ENCODE measurements around the gene DUSP7. TPM values are rescaled to one million over a fixed set of nuclear protein-coding genes. Genes with fewer than 3 reads are reported as not detected.

Gene DUSP7
- total RNA-seq, 1 experiment from 2014 or later, result 13.1 TPM

GRCh38 chr3:52018319-52019000, 37.9 kb downstream of the DUSP7 start:
- POLR2A ChIA-PET, result no interaction called here
- CTCF ChIA-PET, result no interaction called here
- no TSS peak for BruUV-seq (replicated peaks)
- H3K4me3 ChIP-seq (ENCODE audit: low read depth in 2 of 2, low read length in 2 of 2), result no peak overlapping the region
- intact Hi-C loops (cut with micrococcal nuclease; ENCODE audit: unreplicated experiment), result no loop called here
- in situ Hi-C loops (cut with HindIII; ENCODE audit: low pct_unique_long_range_greater_than_20kb, low sequenced_read_pairs), result no loop called here
- H3K9me3 ChIP-seq (ENCODE audit: control insufficient read depth, insufficient read depth, low read depth, low read length), result no peaks in the 10 kb centered on the region
- H3K27me3 ChIP-seq (ENCODE audit: control insufficient read depth, insufficient read depth, low read length), result no peaks in the 10 kb centered on the region
- TF ChIP-seq SIN3A (IDR thresholded peaks at IDR 0.05; ENCODE audit: borderline replicate concordance, insufficient read depth, low read depth, low read length), result no peak
- TF ChIP-seq REST (IDR thresholded peaks at IDR 0.05; ENCODE audit: insufficient read depth in 1 of 2, low read depth in 2 of 2, low read length in 1 of 2), result no peak
- no peak for TF ChIP-seq POLR2AphosphoS5 (IDR thresholded peaks at IDR 0.05; ENCODE audit: low read depth, low read length)
- TF ChIP-seq TCF7L2 (IDR thresholded peaks at IDR 0.05; ENCODE audit: low read depth, low read length), result no peak
- TF ChIP-seq CTCF (IDR thresholded peaks at IDR 0.05), result no peak
- DNase-seq (ENCODE audit: low read depth, low spot score), result no peak
- no peak overlapping the region for H3K27ac ChIP-seq (ENCODE audit: low read length)
- ATAC-seq, result no peak
- no peaks in the 10 kb centered on the region for H3K4me1 ChIP-seq (ENCODE audit: control insufficient read depth, insufficient read depth, low read length)
- no peaks in the 10 kb centered on the region for H3K36me3 ChIP-seq (ENCODE audit: control insufficient read depth, insufficient read depth, low read length)

- no TSS peak for BruUV-seq (replicated peaks)
- Histone ChIP-seq H3K27me3 (ENCODE audit: control insufficient read depth, insufficient read depth, low read length) (no peaks in the 10 kb centered on the region), H3K9me3 (ENCODE audit: control insufficient read depth, insufficient read depth, low read depth, low read length) (no peaks in the 10 kb centered on the region), H3K4me3 (ENCODE audit: low read depth in 2 of 2, low read length in 2 of 2) (no peak overlapping the region), H3K27ac (ENCODE audit: low read length) (no peak overlapping the region), H3K36me3 (ENCODE audit: control insufficient read depth, insufficient read depth, low read length) (no peaks in the 10 kb centered on the region), H3K4me1 (ENCODE audit: control insufficient read depth, insufficient read depth, low read length) (no peaks in the 10 kb centered on the region)
- intact Hi-C loops (cut with micrococcal nuclease; ENCODE audit: unreplicated experiment), result no loop called here
- in situ Hi-C loops (cut with HindIII; ENCODE audit: low pct_unique_long_range_greater_than_20kb, low sequenced_read_pairs), result no loop called here
- ATAC-seq (no peak), DNase-seq (ENCODE audit: low read depth, low spot score) (no peak)
- ChIA-PET CTCF (no interaction called here), POLR2A (no interaction called here)
- no peak for TF ChIP-seq SIN3A (IDR thresholded peaks at IDR 0.05; ENCODE audit: borderline replicate concordance, insufficient read depth, low read depth, low read length)
- TF ChIP-seq POLR2AphosphoS5 (IDR thresholded peaks at IDR 0.05; ENCODE audit: low read depth, low read length), result no peak
- no peak for TF ChIP-seq CTCF (IDR thresholded peaks at IDR 0.05)
- TF ChIP-seq REST (IDR thresholded peaks at IDR 0.05; ENCODE audit: insufficient read depth in 1 of 2, low read depth in 2 of 2, low read length in 1 of 2), result no peak
- no peak for TF ChIP-seq TCF7L2 (IDR thresholded peaks at IDR 0.05; ENCODE audit: low read depth, low read length)
Measured at GRCh38 chr3:52017586-52017985, 38.8 kb downstream of the DUSP7 start.
